GM13976 (cell line): Measurements from ENCODE around the gene BAZ1A.
A peak's percentile ranks its signal among the peaks of the same experiment; 100 is the strongest.

ENCODE experiments used
- DNase-seq: peaks from one replicate; pipeline ENCODE4 v3.0.0; 2012; ENCODE audit warnings: low spot score
- in situ Hi-C: fragments of 300-500 bp; cut with MboI; formaldehyde crosslinking; loops from one replicate; pipeline ENCODE4 v1.12.0; 2022; ENCODE audit warnings: low sequenced_read_pairs, mixed read lengths, inconsistent platforms; ENCODE audit not compliant: unreplicated experiment
- TF ChIP-seq, protein P1 (sequence below): IDR thresholded peaks from 2 replicates; pipeline ENCODE4 v1.5.1; 2012; ENCODE audit warnings: borderline replicate concordance, mild to moderate bottlenecking; ENCODE audit not compliant: insufficient read depth; ENCODE audit errors: extremely low read depth, missing control alignments, control extremely low read depth

BAZ1A gene, protein sequence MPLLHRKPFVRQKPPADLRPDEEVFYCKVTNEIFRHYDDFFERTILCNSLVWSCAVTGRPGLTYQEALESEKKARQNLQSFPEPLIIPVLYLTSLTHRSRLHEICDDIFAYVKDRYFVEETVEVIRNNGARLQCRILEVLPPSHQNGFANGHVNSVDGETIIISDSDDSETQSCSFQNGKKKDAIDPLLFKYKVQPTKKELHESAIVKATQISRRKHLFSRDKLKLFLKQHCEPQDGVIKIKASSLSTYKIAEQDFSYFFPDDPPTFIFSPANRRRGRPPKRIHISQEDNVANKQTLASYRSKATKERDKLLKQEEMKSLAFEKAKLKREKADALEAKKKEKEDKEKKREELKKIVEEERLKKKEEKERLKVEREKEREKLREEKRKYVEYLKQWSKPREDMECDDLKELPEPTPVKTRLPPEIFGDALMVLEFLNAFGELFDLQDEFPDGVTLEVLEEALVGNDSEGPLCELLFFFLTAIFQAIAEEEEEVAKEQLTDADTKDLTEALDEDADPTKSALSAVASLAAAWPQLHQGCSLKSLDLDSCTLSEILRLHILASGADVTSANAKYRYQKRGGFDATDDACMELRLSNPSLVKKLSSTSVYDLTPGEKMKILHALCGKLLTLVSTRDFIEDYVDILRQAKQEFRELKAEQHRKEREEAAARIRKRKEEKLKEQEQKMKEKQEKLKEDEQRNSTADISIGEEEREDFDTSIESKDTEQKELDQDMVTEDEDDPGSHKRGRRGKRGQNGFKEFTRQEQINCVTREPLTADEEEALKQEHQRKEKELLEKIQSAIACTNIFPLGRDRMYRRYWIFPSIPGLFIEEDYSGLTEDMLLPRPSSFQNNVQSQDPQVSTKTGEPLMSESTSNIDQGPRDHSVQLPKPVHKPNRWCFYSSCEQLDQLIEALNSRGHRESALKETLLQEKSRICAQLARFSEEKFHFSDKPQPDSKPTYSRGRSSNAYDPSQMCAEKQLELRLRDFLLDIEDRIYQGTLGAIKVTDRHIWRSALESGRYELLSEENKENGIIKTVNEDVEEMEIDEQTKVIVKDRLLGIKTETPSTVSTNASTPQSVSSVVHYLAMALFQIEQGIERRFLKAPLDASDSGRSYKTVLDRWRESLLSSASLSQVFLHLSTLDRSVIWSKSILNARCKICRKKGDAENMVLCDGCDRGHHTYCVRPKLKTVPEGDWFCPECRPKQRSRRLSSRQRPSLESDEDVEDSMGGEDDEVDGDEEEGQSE (N-terminal part only)

GRCh38 chr14:34875031-34875922 lies at the start of gene BAZ1A:
TSS of gene BAZ1A (minus strand) at chr14:34875360. CDS start at chr14:34874604, 756 bp downstream.
- TF ChIP-seq, protein P1, sequence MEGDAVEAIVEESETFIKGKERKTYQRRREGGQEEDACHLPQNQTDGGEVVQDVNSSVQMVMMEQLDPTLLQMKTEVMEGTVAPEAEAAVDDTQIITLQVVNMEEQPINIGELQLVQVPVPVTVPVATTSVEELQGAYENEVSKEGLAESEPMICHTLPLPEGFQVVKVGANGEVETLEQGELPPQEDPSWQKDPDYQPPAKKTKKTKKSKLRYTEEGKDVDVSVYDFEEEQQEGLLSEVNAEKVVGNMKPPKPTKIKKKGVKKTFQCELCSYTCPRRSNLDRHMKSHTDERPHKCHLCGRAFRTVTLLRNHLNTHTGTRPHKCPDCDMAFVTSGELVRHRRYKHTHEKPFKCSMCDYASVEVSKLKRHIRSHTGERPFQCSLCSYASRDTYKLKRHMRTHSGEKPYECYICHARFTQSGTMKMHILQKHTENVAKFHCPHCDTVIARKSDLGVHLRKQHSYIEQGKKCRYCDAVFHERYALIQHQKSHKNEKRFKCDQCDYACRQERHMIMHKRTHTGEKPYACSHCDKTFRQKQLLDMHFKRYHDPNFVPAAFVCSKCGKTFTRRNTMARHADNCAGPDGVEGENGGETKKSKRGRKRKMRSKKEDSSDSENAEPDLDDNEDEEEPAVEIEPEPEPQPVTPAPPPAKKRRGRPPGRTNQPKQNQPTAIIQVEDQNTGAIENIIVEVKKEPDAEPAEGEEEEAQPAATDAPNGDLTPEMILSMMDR: peak; percentile 6
- in situ Hi-C loops: no loop called here
- DNase-seq: peak; percentile 84

DNA sequence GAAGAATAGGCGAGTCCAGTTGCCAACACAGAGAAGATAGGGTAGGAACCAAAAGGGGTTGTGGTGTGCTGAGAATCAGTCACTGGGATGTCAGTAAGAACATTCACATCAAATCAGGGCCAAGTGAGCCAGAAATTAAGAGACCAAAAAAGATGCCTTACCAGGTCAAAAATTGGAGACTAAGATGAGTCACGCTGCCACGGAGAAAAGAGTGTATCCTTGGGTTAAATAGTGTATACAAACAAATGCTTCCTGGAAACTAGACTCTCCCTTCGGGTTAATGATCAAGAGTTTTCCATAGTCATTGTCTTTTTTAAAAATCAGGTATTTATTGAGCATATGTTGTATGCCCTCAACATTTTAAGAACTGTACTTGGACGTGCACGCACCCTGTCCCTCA lies 45.2 kb upstream of the BAZ1A start:
- in situ Hi-C loops: no loop called here
- TF ChIP-seq, protein P1: no peak
- DNase-seq: no peak

DNA sequence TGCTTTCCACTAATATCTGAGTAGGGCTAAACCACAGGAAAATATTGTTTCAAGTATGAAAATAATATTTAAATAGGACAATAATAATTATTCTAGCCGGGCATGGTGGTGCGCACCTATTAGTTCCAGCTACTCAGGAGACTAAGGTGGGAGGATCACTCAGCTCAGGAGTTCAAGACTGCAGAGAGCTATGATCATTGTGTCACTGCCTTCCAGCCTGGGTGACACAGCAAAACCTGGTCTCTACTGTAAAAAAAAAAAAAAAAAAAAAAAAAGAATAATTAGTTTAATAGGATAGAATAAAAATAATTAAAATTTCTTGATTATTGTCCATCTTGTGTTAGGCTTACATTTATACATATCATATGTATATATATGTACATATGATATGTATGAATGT lies 38.5 kb upstream of the BAZ1A start:
- no peak for DNase-seq
- in situ Hi-C loops: no loop called here
- TF ChIP-seq, protein P1: no peak

DNA sequence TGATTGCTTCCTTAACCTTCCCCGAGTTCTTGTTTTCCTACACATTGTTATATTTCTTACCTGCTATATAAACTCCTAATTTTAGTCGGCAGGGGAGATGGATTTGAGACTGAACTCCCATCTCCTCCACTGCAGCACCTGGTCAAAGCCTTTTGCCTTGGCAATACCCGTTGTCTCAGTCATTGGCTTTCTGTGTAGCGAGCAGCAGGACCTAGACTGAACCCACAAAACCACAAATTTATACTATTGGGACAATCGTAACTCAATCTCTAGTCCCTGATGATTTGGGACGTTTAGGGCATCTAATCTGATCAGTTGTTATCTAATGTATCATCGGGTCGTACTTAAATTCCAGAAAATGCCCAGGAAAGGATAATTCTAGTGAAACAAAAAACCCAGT lies 37.8 kb upstream of the BAZ1A start:
- DNase-seq: no peak
- TF ChIP-seq, protein P1: no peak
- in situ Hi-C loops: no loop called here

- no peak for DNase-seq
- in situ Hi-C loops: no loop called here
- TF ChIP-seq, protein P1: no peak
Measured at GRCh38 chr14:34912182-34912581, 37.0 kb upstream of the BAZ1A start.
